Measurements from ENCODE around the gene CNIH2. TPM values are rescaled to one million over a fixed set of nuclear protein-coding genes. Genes with fewer than 3 reads are reported as not detected.

CNIH2 gene
- total and polyA plus RNA-seq, 2 of the 13 experiments (the other 11 are each of a cell fraction or from before 2014, with no cell fraction given), result 0.60 to 0.69 TPM

- TF ChIP-seq ZNF335 (CRISPR knock-in tag; IDR thresholded peaks at IDR 0.05) (peak; percentile 28; the same call in 1 of the 2 replicates), GATA4 (IDR thresholded peaks at IDR 0.05; ENCODE audit: borderline replicate concordance, low read depth) (no peak), ZNF225 (CRISPR knock-in tag; IDR thresholded peaks at IDR 0.05) (no peak; the same call in 1 of the 2 replicates), ZNF598 (CRISPR knock-in tag; IDR thresholded peaks at IDR 0.05; ENCODE audit: borderline replicate concordance) (no peak), MTA1 (CRISPR knock-in tag; IDR thresholded peaks at IDR 0.05; ENCODE audit: borderline replicate concordance) (no peak; the same call in 1 of the 2 replicates), KAT2B (IDR thresholded peaks at IDR 0.05; ENCODE audit: borderline replicate concordance, low read depth, low read length) (no peak), SOX13 (IDR thresholded peaks at IDR 0.05) (no peak), SOX13 (CRISPR knock-in tag; conservative IDR thresholded peaks at IDR 0.05 in 1 of 2, IDR thresholded peaks at IDR 0.05 in 1 of 2) (peak in 1 of 2 experiments; percentile 71; a peak in 2 of 4 replicates), ZBTB10 (CRISPR knock-in tag; IDR thresholded peaks at IDR 0.05; ENCODE audit: borderline replicate concordance) (no peak), REPIN1 (CRISPR knock-in tag; IDR thresholded peaks at IDR 0.05; ENCODE audit: borderline replicate concordance, low read depth) (peak; percentile 76), CREBL2 (CRISPR knock-in tag; IDR thresholded peaks at IDR 0.05; ENCODE audit: borderline replicate concordance) (no peak), ZNF510 (CRISPR knock-in tag; IDR thresholded peaks at IDR 0.05; ENCODE audit: low read depth) (no peak), TERF1 (CRISPR knock-in tag; IDR thresholded peaks at IDR 0.05) (no peak), SRY (CRISPR knock-in tag; IDR thresholded peaks at IDR 0.05) (no peak), U2AF1 (optimal IDR thresholded peaks at IDR 0.05; ENCODE audit: low read depth, low read length) (no peak), ZNF441 (CRISPR knock-in tag; IDR thresholded peaks at IDR 0.05; ENCODE audit: borderline replicate concordance) (no peak), CBX5 (CRISPR knock-in tag; IDR thresholded peaks at IDR 0.05; ENCODE audit: borderline replicate concordance) (peak; percentile 86; the same call in 1 of the 2 replicates), CREB3 (CRISPR knock-in tag; IDR thresholded peaks at IDR 0.05) (no peak), ZNF296 (CRISPR knock-in tag; conservative IDR thresholded peaks at IDR 0.05) (no peak), FLYWCH1 (CRISPR knock-in tag; IDR thresholded peaks at IDR 0.05) (no peak), RARG (CRISPR knock-in tag; IDR thresholded peaks at IDR 0.05; ENCODE audit: low read depth) (no peak), ZNF24 (IDR thresholded peaks at IDR 0.05) (peak; percentile 79; the same call in 1 of the 2 replicates), GMEB2 (CRISPR knock-in tag; IDR thresholded peaks at IDR 0.05; ENCODE audit: low read depth) (no peak)
These were observed 50.5 kb downstream of the CNIH2 start (continued) for GRCh38 chr11:66328302-66329144.

Measured in HepG2 (cell line).